IPS-18c (cell line): ENCODE results near the gene COL25A1.

Experiments used
- H3K4me3 ChIP-seq: 2 replicates; pipeline ENCODE4 v1.7.0; 2013; ENCODE audit warnings: low read depth, mild to moderate bottlenecking, low read length, moderate library complexity; ENCODE audit not compliant: insufficient read depth
- H3K9me3 ChIP-seq: one replicate; pipeline ENCODE4 v1.6.1; 2013; ENCODE audit warnings: mild to moderate bottlenecking, low read length, moderate library complexity; ENCODE audit not compliant: control insufficient read depth, insufficient read depth

Gene COL25A1

GRCh38 chr4:108906866-108907367, 395.5 kb downstream of the COL25A1 start:
- no peaks in the 10 kb centered on the region for H3K9me3 ChIP-seq
- H3K4me3 ChIP-seq: no peak overlapping the region

GRCh38 chr4:108906006-108906405, 396.5 kb downstream of the COL25A1 start:
- Histone ChIP-seq H3K9me3 (no peaks in the 10 kb centered on the region), H3K4me3 (no peak overlapping the region)

GRCh38 chr4:108903464-108904221, 398.8 kb downstream of the COL25A1 start:
- no peak overlapping the region for H3K4me3 ChIP-seq
- H3K9me3 ChIP-seq: no peaks in the 10 kb centered on the region

- Histone ChIP-seq H3K9me3 (no peaks in the 10 kb centered on the region), H3K4me3 (no peak overlapping the region)
Measured at GRCh38 chr4:108902769-108903168, 399.7 kb downstream of the COL25A1 start.

- no peaks in the 10 kb centered on the region for H3K9me3 ChIP-seq
Measured at GRCh38 chr4:108901291-108901690, 401.2 kb downstream of the COL25A1 start.

GRCh38 chr4:108900018-108900580, 402.4 kb downstream of the COL25A1 start:
- H3K4me3 ChIP-seq: no peak overlapping the region
- no peaks in the 10 kb centered on the region for H3K9me3 ChIP-seq

More at GRCh38 chr4:108901291-108901690, 401.2 kb downstream of the COL25A1 start:
- no peak overlapping the region for H3K4me3 ChIP-seq

GRCh38 chr4:108893468-108893867, 409.0 kb downstream of the COL25A1 start:
- Histone ChIP-seq H3K4me3 (no peak overlapping the region), H3K9me3 (no peaks in the 10 kb centered on the region)

- H3K4me3 ChIP-seq: no peak overlapping the region
- no peaks in the 10 kb centered on the region for H3K9me3 ChIP-seq
Measured at GRCh38 chr4:108891896-108892590, 410.4 kb downstream of the COL25A1 start.

- no peaks in the 10 kb centered on the region for H3K9me3 ChIP-seq
- no peak overlapping the region for H3K4me3 ChIP-seq
Measured at GRCh38 chr4:108890484-108890881, 412.0 kb downstream of the COL25A1 start.

- no peaks in the 10 kb centered on the region for H3K9me3 ChIP-seq
Measured at GRCh38 chr4:108889696-108890483, 412.6 kb downstream of the COL25A1 start.

GRCh38 chr4:108888769-108889168, 413.7 kb downstream of the COL25A1 start:
- H3K4me3 ChIP-seq: no peak overlapping the region
- no peaks in the 10 kb centered on the region for H3K9me3 ChIP-seq

More at GRCh38 chr4:108889696-108890483, 412.6 kb downstream of the COL25A1 start:
- H3K4me3 ChIP-seq: no peak overlapping the region

GRCh38 chr4:108887034-108887433, 415.4 kb downstream of the COL25A1 start:
- no peak overlapping the region for H3K4me3 ChIP-seq
- H3K9me3 ChIP-seq: no peaks in the 10 kb centered on the region

- H3K4me3 ChIP-seq: no peak overlapping the region
- H3K9me3 ChIP-seq: no peaks in the 10 kb centered on the region
Measured at GRCh38 chr4:108885211-108885610, 417.2 kb downstream of the COL25A1 start.

- Histone ChIP-seq H3K4me3 (no peak overlapping the region), H3K9me3 (no peaks in the 10 kb centered on the region)
Measured at GRCh38 chr4:108884596-108884995, 417.9 kb downstream of the COL25A1 start.

- no peak overlapping the region for H3K4me3 ChIP-seq
Measured at GRCh38 chr4:108881986-108882385, 420.5 kb downstream of the COL25A1 start.

GRCh38 chr4:108881190-108881589, 421.3 kb downstream of the COL25A1 start:
- H3K9me3 ChIP-seq: no peaks in the 10 kb centered on the region

More at GRCh38 chr4:108881986-108882385, 420.5 kb downstream of the COL25A1 start:
- no peaks in the 10 kb centered on the region for H3K9me3 ChIP-seq

GRCh38 chr4:108878806-108879205, 423.7 kb downstream of the COL25A1 start:
- Histone ChIP-seq H3K9me3 (no peaks in the 10 kb centered on the region), H3K4me3 (no peak overlapping the region)

More at GRCh38 chr4:108881190-108881589, 421.3 kb downstream of the COL25A1 start:
- H3K4me3 ChIP-seq: no peak overlapping the region
